Adipose tissue (tissue), 3 donors: Measurements from ENCODE around the gene HCRTR1. TPM values are rescaled to one million over a fixed set of nuclear protein-coding genes. Genes with fewer than 3 reads are reported as not detected.

ENCODE experiments used
- H3K27ac ChIP-seq: one replicate; pipeline ENCODE4 v1.5.1; 2013; ENCODE audit warnings: low read depth, low read length
- WGBS, 3 donors: extraction: QIAGEN DNeasy Blood & Tissue Kit; methylation state at CpG; one replicate each; pipeline ENCODE4 v1.1.7; 2013; 5-methylcytosine and 5-hydroxymethylcytosine counted together
- polyA plus RNA-seq, 3 donors: library from polyadenylated mRNA; stranded (reverse); fragments of 200-250 nt; gene quantifications; one replicate each; pipeline ENCODE4 v1.2.3, GENCODE V29; 2013
- donor health status: healthy with polysubstance abuse.
- donor health status: Bipolar disorder and iron deficiency.
- donor health status: healthy.

Gene HCRTR1
- polyA plus RNA-seq, 3 donors, result 0.08 to 1.3 (median 0.25) TPM

GRCh38 chr1:31655104-31655503 lies 37.6 kb downstream of the HCRTR1 start:
- 84 to 96% (median 94%) methylated on average over 6 of the region's 6 CpGs for WGBS, 3 donors
- H3K27ac ChIP-seq, result no peak overlapping the region

- H3K27ac ChIP-seq, result no peak overlapping the region
- 77 to 84% (median 80%) methylated on average over 4 of the region's 4 CpGs for WGBS, 3 donors
These were observed 38.3 kb downstream of the HCRTR1 start for GRCh38 chr1:31655756-31656155.

- WGBS, 3 donors, result 77 to 84% (median 82%) methylated on average over 14 of the region's 14 CpGs
- H3K27ac ChIP-seq, result no peak overlapping the region
These were observed 39.7 kb downstream of the HCRTR1 start for GRCh38 chr1:31657020-31657804.

DNA sequence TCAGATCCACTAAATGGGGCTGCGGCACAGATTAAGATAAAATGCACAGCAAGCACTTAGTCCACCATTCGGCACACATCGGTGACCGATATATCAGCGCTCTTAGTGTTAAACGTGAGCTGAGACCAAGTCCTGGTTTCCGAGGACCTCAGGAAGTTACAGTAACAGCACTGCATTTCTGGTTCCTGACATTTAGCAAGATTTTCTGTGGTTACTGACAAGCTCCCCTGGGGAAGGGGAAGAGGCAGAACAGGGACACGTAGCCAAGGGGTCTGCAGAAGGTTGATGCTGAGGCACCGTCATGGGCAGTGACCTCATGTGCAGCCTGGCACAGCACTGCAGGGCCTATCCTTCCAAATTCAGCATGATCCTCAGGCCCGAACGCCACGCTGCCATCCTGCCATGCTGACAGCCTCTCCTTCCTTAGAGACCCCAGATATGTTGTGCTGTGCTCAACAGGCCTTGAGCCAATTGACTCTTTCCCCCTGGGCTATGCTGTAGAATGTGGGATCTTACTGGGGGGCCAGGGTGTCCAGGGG lies 40.6 kb downstream of the HCRTR1 start:
- H3K27ac ChIP-seq, result no peak overlapping the region
- WGBS, 3 donors, result 63 to 87% (median 70%) methylated on average over 12 of the region's 12 CpGs

- no peak overlapping the region for H3K27ac ChIP-seq
- 85 to 88% (median 87%) methylated on average over 3 of the region's 3 CpGs for WGBS, 3 donors
These were observed 41.2 kb downstream of the HCRTR1 start for GRCh38 chr1:31658721-31659120.

DNA sequence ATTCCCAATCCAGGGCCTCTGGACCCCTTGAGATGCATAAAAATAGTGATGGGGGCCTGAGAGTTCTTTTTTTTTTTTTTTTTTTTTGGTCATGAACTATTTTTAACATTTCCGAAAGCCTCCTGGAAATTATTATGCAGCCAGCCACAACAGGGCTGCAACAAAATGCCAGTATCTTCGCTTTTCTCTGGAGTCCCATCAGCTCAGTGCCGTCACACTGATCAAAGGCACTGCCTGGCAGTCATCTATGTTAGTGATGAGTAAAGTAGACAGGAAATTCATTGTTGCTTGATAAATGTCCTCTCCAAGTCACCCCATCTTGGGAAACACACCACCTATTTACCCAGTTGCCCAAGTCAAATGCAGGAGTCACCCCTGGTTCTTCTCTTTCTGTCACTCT lies 42.4 kb downstream of the HCRTR1 start:
- H3K27ac ChIP-seq, result no peak overlapping the region
- WGBS, 3 donors, result 77 to 89% (median 80%) methylated on average over 3 of the region's 3 CpGs

- WGBS, 3 donors, result 89 to 95% (median 91%) methylated on average over 4 of the region's 4 CpGs
- no peak overlapping the region for H3K27ac ChIP-seq
These were observed 43.5 kb downstream of the HCRTR1 start for GRCh38 chr1:31660871-31661455.

GRCh38 chr1:31661856-31662255 lies 44.4 kb downstream of the HCRTR1 start:
- H3K27ac ChIP-seq, result no peak overlapping the region
- WGBS, 3 donors, result 82 to 93% (median 92%) methylated on average over 6 of the region's 6 CpGs

DNA sequence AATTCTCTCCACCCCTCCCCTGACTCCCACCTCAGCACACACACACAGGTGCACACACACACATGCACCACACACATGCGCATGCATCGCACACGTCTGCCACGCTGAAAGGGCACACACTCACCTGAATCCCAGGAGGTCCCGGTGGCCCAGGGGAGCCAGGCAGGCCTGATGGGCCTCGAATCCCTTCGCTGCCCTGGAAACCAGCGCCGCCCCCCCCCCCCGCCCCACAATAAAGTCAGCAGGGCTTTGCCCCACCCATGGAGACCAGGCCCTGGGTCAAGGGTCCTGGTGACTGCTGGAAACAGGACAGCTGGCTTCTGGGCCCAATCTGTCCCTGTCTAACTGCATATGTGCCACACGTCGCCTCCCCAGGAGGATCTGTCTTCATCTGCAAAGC lies 45.0 kb downstream of the HCRTR1 start:
- 82 to 94% (median 93%) methylated on average over 12 of the region's 12 CpGs for WGBS, 3 donors
- H3K27ac ChIP-seq, result no peak overlapping the region

GRCh38 chr1:31663622-31664452 lies 46.3 kb downstream of the HCRTR1 start:
- 35 to 45% (median 45%) methylated on average over 9 of the region's 9 CpGs for WGBS, 3 donors
- no peak overlapping the region for H3K27ac ChIP-seq

- WGBS, 3 donors, result 72 to 88% (median 88%) methylated on average over 9 of the region's 9 CpGs
- H3K27ac ChIP-seq, result no peak overlapping the region
These were observed 47.0 kb downstream of the HCRTR1 start for GRCh38 chr1:31664528-31664927.

- H3K27ac ChIP-seq, result no peak overlapping the region
- 69 to 79% (median 74%) methylated on average over 7 of the region's 7 CpGs for WGBS, 3 donors
These were observed 47.9 kb downstream of the HCRTR1 start for GRCh38 chr1:31665234-31665878.

- WGBS, 3 donors, result 60 to 66% (median 62%) methylated on average over 10 of the region's 10 CpGs
- no peak overlapping the region for H3K27ac ChIP-seq
These were observed 48.9 kb downstream of the HCRTR1 start for GRCh38 chr1:31666263-31666963.

GRCh38 chr1:31667065-31667785 lies 49.7 kb downstream of the HCRTR1 start:
- H3K27ac ChIP-seq, result no peak overlapping the region
- WGBS, 3 donors, result 84 to 85% (median 85%) methylated on average over 19 of the region's 19 CpGs

DNA sequence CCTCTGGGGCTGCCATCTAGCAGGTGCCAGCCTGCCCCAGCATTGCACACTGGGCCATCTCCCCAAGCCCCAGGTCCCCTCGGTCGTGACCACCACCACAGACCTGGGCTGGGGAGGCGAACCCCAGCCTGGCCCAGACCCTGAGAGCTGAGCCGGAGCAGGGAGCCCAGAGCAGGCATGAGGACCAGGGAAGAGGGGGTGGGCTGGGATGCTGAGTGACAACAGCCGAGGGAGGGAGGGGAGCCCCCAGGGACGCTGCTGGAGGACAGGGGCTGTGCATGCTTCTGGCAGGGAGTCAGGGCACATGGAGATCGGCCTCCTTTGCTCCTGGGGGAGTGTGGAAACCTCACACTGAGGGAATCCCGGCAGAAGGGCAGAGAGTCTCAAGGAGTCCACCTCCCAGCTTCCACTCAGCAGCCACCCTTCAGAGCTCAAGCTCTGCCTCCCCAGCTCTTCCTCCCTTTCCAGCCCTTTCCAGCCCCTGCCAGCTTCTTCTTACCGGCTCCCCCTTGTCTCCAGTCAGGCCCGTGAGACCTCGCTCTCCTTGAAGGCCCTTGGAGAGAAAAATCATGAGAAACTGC lies 50.9 kb downstream of the HCRTR1 start:
- no peak overlapping the region for H3K27ac ChIP-seq
- 68 to 78% (median 77%) methylated on average over 10 to 11 of the region's 11 CpGs for WGBS, 3 donors

- no peak overlapping the region for H3K27ac ChIP-seq
- WGBS, 3 donors, result 30 to 65% (median 60%) methylated on average over 7 of the region's 7 CpGs
These were observed 51.9 kb downstream of the HCRTR1 start for GRCh38 chr1:31669433-31669785.
